Cortex of kidney (tissue), 1 donor: ENCODE data around the gene ADAMTS14.

Source experiments
- DNase-seq: peaks from one replicate; lab custom pipeline; 2025; lab: John Stamatoyannopoulos, UW

ADAMTS14 gene

DNA sequence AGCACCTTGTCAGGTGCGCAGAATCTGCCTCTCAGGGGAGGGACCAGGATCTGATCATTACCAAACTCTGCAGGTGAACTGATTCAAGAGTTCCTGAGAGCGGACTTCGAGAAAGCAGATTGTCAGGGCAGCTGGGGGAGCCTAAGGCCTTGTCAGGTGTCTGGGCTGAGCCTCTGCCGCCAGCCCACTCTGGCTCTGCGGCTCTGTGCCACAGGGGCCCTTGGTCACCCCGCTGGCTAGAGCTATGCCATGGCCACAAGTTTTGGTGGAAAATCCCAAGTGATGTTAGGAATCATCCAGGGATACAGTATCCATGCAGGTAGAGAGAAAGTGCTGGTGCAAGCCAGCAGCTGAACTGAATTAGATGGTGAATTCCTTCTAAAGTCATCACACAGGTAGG is 4.2 kb downstream of the ADAMTS14 start:
- no peak for DNase-seq

DNA sequence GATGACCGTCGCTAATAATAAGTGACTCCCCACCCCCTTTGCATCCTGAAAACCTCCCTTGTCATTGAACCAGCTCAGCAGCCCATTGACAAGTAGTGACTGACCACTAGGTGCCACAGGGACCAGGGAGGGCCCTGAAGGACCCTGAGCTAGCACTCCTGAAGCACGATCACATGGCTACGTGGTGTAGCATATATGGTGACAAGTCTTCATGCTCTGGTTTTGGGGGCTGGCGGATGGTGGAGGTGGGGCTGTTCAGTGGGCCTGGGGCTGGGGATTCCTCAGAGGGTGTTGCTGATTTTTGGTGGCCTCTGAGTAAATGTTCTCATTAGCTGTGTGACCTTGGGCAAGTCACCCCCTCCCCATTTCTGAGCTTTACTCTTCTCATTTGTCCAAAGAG is 4.7 kb downstream of the ADAMTS14 start:
- DNase-seq, result no peak

DNA sequence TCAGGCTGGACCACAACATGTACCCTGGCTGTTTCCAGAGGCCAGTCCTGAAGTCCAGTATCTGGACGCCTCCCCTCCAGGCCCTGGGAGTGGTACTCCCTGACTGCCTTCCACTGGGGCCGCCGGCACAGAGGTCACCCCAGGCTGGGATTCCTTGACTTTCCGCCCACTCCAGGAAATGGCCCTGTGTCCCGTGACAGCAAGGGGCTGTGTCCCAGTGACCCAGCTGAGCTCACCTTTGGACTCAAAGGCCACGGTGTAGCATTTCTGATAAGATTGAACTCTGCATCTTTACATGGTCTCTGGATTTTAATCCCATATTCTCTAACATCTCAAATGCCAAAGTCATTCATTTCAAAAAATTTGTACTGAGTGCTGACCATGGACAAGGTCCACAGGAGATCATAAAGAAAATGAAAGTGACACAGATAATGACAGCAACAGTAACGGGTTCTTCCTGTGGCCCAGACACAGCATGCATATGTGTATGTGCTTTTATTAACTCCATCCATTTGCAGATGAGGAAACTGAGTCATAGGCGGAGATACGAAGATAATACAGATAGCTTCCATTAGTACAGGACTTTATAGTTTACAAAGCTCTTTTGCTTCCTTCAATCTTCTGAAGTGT is 5.4 kb downstream of the ADAMTS14 start:
- DNase-seq, result no peak

DNA sequence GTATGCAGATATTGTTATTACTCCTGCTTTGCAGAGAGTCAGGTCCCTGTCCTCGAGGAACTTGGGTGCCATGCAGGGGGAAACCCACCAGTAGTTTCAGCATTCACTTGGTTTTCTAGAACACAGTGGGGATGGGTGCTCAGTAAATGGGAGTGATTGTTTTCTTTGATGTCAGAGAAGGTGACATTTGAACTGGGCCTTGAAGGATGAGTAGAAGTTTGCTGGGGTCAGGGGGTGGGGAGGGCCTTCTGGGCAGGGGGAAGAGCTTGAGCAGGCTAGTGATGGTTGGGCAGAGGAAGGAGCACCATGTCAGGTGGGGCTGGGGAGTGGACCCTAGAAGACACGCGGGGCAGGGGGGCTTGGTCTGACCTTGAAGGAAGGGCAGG is 5.9 kb downstream of the ADAMTS14 start:
- no peak for DNase-seq

DNA sequence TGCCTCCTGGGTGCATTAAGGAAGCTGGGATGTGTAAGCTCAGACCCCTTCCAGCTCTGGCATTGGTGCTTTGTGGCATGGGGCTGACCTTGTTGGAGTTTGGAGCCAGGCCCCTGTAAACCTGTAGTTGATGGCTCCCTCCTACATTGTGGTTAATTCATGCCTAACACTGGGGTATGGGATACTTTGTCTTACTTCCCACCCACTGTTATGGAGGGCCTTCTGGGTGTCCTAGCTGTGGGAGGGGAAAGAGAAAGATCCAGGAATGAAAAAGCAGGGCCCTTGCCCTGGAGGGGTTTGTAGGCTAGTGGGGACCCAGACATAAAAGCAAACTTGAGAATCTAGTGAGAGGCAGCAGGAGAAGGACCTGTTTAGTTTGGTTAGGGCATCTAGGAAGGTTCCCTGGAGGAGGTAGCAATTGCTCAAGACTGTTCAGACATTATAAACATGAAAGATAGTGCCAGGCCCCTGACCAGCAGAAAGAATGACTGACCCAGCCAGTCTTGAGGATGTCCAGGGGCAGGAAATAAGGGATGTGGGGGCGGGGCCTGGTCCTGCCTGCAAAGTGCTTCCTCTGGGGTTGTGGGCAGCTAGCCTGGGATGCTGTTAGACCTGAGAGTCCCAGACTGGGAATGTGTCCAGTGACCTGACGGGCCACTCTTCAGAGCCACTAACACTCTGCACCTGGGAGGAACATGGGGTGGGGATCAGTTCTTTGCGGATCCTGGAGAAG is 6.6 kb downstream of the ADAMTS14 start:
- DNase-seq, result no peak

DNA sequence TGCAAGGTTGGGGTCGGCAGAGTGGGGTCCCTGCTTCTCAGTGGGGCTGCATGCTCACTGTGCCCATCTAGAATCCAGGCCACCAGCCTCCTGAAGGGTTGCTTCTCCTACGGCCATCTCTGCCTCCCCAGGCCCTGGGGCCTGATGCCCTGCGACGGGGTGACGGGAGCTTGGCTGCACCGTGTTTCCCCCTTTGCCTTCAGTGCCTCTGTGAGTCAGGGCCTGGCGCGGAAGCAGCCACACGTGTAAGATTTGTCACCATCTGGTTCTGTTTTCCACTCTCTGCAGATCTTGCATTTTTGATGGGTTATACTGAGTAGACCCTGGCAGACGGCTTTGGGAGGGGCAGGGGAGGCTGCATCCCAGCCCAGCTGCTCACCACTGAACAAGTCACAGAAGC is 7.2 kb downstream of the ADAMTS14 start:
- no peak for DNase-seq

DNA sequence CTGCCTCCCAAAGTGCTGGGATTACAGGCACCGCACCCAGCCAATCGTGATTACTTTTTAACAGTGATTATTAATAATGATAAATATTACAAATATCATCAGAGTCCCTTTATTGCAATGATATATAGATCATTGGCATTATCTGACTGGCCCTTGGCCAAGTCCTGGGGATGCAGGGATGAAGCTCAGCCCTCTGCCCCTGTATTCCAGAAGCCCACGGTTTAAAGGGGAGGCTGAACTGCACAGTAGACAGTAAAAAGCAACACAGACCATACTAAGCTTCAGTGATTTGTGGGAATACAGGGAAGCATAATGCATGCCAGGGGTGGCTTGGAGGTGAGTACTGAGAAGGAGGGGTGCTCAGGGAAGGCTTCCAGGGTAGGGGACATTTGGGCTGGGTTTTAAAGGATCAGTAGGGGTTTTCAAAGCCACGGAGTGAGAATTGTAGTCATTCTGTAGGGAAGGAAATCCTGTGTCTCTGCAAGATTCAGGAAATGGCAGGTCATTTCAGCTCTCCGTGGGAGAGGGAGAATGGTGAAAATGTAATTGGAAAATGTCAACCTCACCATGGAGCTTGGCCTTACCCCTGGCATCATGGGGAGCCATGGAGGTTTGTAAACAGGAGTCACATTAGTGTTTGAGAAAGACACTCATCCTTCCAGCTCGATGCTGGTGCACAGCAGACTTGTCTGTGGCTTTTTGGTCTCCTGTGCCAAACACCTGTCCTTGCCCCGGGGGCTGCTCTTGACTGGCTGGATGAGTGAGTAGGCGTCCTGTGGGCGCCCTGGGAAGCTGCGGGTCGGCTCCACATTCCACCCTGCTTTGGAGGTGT is 8.8 kb downstream of the ADAMTS14 start:
- DNase-seq, result no peak

DNA sequence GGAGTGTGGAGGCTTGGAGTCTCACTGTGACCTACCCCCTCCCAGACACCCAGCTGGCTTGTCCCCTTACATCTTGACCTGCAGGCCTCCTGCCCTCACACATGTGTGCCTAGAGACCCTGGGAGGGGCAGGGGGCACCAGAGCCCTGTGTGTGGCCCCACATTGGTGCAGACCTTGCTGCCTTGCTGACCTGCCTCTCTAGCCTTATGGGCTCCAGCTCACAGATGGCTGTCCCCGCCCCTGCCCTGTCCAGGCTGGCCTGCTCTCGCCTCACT is 9.4 kb downstream of the ADAMTS14 start:
- DNase-seq, result no peak

DNA sequence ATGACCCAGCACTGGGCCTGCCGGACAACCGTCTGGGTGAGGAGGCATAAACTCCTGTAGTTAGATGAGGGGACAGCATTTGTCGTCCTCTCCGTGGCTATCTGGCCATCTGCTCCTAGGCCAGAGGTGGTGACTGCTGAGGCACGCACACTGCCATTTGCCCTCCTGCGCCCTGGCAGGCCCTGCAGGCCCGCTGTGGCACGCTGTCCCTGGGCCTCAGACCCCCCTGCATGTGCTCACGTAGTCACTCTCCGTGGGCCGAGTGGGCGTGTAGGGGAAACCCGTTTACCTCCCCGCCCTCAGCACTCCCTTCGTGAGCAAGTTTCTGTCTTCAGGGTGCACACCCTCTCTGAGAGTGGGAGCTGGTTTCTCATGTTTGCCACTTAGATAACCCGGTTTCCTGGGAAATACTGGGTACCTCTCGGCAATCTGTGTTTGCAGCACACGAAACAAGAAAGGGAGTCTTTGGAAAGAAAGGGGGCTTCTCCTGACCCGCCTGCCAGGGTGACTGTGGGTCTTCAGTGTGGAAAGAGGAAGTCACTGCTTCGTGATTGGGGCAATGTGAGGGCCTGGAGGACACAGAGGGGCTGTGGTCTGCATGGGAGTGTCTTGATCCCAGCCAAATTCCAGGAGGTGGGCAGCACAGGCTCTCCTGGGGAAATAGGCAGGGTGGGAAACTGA is 10.8 kb downstream of the ADAMTS14 start:
- no peak for DNase-seq

DNA sequence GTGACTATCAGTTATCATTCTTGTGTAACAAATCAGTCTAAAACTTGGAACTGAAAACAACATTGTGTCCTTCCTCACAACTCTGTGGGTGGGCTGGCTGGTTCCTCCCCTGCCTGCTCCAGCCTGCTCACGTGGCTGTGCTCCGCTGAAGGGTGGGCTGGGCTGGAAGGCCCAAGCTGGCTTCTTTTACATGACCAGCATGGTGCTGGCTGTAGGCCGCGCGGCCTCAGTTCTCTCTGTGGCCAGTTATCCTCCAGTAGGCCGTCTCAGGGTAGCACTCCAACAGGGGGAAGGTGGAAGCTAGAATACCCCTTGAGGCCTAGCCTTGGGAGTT is 11.3 kb downstream of the ADAMTS14 start:
- DNase-seq, result no peak

DNA sequence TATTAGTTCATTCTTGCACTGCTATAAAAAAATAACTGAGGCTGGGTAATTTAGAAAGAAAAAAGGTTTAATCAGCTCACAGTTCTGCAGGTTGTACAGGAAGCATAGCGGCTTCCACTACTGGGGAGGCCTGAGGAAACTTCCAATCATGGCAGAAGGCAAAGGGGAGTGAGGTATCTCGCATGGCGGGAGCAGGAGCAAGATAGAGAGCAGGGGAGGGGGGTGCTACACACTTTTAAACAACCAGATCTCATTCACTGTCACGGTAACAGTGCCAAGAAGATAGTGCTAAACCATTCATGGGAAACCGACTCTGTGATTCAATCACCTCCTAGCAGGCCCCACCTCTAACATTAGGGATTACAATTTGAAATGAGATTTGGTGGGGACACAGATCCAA is 11.6 kb downstream of the ADAMTS14 start:
- no peak for DNase-seq

DNA sequence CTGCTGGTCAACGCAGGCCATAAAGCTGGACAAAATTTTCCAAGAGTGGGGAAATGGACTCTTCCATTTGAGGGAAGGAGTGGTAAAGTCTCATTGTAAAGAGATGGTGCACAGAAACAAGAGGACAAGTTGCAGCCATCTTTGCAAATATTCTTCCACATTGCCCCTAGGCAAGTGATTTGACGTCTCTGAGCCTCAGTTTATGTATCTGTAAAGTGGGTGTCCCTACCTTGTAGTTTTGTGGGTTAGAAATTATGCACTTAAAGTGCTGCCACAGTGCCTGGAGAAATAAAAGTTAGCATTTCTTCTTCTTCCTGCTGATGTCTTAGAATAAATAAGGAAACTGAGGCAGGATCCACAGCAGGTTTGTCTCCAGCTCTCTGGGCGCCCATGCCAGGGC is 12.1 kb downstream of the ADAMTS14 start:
- DNase-seq, result no peak

DNA sequence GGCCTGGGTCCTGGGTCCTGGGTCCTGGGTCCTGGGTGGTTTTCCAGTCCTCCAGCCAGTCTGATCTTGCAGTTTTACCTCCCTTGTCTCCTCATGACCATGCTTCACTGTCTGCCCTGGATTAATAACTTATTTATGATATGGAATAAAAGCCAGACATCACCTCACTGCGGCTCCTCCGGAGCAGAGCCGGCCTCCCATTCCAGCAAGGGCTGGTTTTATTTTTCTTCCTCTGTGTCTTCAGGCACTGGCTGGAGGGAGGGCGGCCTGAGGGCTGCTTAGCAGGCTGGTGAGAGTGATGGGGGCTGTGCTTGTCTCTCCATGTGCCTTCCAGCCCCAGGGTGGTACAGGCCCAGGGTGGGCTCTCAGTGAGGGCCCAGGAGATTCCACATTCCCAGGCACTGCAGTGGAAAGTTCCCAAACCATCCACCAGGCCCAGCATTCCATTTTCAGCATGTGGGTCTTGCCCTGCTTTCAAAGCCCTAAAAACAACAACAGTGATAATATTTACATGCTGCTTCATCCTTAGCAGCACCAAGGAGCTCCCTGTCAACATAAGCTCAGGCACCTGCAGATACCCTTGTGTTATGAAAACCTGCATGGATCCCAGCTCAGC is 12.6 kb downstream of the ADAMTS14 start:
- no peak for DNase-seq

DNA sequence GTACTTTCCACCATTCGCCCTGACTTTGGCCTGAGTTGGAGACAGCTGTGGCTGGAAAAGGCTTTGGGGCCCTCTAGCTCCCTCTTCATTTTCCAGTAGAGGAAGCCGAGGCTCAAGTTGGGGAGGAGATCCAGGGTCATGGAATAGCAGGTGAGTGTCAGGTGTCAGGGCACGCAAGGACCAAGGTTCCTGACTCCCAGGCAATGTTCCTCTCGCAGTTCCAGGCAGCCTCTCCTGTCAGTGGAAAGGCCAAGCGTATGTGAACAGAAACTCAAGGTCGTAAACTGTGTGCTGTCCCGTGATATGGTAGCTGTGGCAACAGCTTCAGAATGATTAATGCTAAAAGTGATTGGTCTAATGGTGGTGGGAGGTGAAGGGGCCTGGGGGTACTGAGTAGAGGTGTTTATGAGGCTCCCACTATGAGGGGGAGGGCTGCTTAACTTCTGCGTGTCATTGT is 13.2 kb downstream of the ADAMTS14 start:
- no peak for DNase-seq

DNA sequence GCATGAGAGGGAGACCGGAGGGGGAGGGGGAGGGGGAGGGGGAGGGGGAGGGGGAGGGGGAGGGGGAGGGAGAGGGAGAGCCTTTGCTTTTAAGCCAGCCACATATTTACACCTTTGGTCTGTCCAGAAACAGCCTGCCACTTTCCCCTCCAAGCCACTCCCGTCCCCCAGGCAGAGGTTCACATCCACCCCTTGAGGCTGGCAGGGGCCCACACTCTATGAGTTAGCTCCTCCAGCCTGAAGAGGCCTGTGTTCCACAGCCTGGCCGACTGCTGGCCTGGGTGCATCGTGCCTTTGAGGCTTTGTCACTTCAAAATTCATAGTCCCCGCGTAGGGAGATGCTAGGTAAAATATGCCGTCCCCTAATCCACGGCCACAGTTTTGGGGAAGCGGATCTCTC is 16.5 kb downstream of the ADAMTS14 start:
- DNase-seq, result no peak

DNA sequence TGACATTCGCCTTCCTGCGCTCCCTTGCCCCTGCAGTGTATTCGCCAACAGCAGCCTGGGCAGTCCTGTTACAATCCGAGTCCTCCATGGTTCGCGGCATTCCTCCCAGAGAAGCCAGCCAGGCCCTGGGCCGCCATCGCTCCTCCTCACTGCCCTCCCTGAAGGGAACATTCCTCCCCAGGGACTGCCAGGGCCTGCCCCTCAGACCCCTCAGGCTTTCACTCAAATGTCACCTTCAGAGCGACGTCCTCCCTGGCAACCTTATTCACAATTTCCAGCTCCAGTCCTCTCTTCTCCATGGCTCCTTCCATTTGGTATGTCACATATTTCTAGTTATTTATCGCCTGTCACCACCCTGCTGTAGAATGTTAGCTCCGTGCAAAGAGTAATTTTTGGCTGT is 17.4 kb downstream of the ADAMTS14 start:
- no peak for DNase-seq

DNA sequence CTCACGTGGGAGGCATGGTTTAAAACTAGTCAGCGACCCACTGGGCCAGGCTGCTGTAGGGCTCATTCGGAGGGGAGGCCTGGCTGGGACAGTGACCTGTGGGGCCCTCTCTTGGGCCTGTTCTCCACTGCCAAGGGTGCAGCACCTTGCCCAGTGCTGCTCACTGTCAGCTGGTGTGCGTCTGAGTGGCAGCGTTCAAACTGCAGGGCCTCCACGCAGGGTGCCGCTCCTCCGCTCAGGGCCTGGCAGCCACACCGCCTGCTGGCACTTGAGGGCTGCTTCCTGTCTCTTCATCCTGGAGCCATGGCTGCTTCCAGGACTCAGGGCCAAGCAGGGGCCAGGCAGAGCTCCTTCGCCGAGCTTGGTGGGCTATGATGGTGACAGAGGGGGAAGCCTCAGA is 18.3 kb downstream of the ADAMTS14 start:
- no peak for DNase-seq

DNA sequence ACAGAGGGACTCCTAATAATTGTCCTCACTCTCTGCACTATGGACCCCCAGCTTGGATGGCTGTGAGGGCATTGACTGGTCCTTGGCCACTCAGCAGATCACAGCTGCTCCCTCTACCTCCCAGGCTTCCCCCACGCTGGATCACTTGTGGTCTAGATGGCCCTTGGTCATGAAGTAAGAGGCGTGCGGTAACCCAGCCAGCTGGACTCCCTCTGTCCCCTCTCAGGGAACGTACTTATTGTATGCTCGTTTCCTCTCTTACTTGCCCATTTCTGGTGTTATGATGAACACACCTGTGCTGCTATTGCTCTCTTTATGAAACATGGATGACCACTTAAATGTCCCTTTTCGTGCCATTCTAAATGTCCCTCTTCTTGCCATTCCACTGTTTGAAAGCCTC is 19.3 kb downstream of the ADAMTS14 start:
- DNase-seq, result no peak

DNA sequence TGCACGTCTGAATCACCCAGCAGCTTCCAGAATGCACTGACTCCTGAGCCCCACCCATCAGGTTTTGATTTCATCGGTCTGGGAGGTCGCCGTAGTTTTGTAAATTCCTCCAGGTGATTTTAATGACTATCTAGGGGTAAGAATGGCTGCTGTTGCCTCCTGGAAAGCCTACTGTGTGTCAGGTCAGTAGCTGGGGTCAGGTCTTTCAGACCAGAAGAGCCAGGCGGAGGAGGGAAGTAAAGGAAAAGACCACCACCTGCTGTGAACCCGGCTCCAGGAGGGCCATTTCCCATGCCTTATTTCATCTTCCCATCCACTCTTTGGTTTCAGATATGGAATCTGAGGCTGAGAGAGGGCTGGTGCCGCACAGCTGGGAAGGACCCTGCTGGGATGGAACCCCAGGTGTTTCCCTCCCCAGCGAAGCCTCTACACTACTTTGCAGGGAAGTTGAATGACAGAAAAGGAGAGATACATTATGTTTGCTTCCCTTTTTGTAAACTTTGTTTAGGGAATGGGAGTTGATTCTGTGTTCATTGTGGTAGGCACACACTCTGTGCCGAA is 19.8 kb downstream of the ADAMTS14 start:
- DNase-seq, result no peak

DNA sequence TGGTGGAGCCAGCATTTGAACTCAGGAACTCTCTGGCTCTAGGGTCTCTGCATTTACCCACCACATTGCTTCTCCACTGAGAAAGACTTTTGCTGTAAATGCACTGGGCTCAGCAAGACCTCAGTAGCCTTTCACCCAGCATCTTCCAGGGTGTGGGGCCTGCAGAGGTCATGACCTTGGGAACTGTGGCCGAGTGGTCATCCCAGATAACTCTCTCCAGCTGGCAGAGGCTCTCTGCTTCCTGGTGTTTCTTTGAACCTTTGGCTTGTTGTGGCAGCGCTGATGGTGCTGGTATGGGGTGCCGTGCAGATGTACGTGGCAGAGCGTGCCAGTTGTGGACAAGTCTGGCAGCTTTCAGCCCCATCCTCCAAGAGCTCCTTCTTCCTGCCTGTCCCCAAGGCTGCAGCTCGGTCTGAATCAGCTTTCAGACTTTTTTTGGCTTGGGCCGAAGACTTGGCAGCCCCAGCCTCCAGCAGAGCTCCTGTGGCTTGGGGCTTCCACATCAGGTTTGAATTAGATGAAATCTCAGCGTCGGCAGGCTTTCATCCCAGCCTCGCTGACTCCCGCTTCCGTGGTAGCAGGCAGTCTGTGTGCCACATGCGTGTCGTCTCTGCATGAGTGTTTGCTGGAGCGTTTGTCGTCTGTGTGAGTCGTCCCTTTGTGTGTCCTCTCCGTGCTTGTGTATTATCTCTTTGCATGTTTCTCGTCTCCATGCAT is 21.5 kb downstream of the ADAMTS14 start:
- no peak for DNase-seq

DNA sequence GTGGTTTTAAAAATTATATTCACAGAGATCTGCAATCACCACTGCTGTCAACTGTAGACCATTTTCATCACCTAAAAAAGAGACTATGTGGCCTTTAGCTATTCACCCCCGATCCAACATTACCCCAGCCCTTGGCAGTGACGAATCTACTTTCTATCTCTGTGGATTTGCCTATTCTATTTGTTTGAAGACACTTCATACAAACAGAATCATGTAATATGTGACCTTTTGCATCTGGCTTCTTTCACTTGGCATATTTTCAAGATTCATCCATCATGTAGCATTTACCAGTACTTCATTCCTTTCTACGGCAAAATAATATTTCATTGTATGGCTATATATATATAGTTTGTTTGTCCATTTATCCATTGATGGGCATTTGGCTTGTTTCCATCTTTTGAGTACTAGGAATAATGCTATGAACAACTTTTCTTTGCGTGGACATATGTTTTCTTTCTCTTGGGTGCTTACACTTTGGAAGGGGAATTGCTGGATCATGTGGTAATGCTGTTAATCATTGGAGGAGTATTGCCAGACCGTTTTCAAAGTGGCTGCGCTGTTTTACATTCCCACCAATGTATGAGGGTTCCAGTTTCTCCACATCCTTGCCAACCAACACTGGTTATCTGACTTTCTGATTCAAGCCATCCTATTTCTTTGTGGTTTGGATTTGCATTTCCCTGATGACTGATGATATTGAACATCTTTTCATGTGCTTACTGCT is 22.3 kb downstream of the ADAMTS14 start:
- DNase-seq, result no peak
